Mucosa of rectum (tissue), 2 donors: Measurements from ENCODE around the gene MBP.
"Not testable (repeated sequence)": the region's sequence is repeated elsewhere in the genome, so short reads cannot be mapped to it uniquely, and the experiment has no call there.

ENCODE experiments used
- H3K27ac ChIP-seq, 2 donors: one replicate each; pipeline ENCODE4 v1.7.0; 2013; ENCODE audit warnings: inconsistent platforms in 2 of 2, low read depth in 2 of 2, low read length in 2 of 2
- H3K27me3 ChIP-seq, 2 donors: one replicate each; pipeline ENCODE4 v1.7.0; 2013; ENCODE audit warnings: low read length in 2 of 2; ENCODE audit not compliant: control insufficient read depth in 2 of 2, insufficient read depth in 2 of 2
- H3K36me3 ChIP-seq, 2 donors: one replicate each; pipeline ENCODE4 v1.7.0; 2013; ENCODE audit warnings: low read length in 2 of 2; ENCODE audit not compliant: control insufficient read depth in 2 of 2, insufficient read depth in 2 of 2
- H3K4me1 ChIP-seq, 2 donors: one replicate each; pipeline ENCODE4 v1.7.0; 2013; ENCODE audit warnings: low read length in 2 of 2, mild to moderate bottlenecking in 1 of 2; ENCODE audit not compliant: control insufficient read depth in 2 of 2, insufficient read depth in 2 of 2
- H3K4me3 ChIP-seq, 2 donors: one replicate each; pipeline ENCODE4 v1.7.0; 2013; ENCODE audit warnings: low read length in 2 of 2
- H3K9ac ChIP-seq, 2 donors: one replicate each; pipeline ENCODE4 v1.7.0; 2013; ENCODE audit warnings: low read length in 2 of 2, low read depth in 1 of 2, mild to moderate bottlenecking in 1 of 2
- H3K9me3 ChIP-seq, 2 donors: one replicate each; pipeline ENCODE4 v1.7.0; 2013; ENCODE audit warnings: low read length in 2 of 2; ENCODE audit not compliant: control insufficient read depth in 2 of 2
- donor health status: healthy.
- donor health status: Normal muscosa, but diverticular disease.

MBP gene

DNA sequence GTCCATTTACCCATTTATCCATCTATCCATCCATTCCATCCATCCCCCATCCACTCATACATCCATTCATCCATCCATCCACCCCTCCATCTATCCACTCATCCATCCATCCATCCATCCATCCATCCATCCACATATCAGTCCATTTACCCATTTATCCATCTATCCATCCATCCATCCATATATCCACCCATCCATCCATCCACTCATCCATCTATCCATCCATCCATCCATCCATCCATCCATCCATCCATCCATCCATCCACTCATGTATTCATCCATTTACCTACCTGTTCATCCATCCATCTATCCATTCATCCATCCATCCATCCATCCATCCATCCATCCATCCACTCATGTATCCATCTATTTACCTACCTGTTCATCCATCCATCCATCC is 113.9 kb downstream of the MBP start:
- not testable (repeated sequence) for H3K9me3 ChIP-seq, H3K4me3 ChIP-seq, H3K27ac ChIP-seq, H3K27me3 ChIP-seq, H3K4me1 ChIP-seq, H3K9ac ChIP-seq
- peaks cover 17 to 22% of the 10 kb centered on the region in 2 donors for H3K36me3 ChIP-seq

DNA sequence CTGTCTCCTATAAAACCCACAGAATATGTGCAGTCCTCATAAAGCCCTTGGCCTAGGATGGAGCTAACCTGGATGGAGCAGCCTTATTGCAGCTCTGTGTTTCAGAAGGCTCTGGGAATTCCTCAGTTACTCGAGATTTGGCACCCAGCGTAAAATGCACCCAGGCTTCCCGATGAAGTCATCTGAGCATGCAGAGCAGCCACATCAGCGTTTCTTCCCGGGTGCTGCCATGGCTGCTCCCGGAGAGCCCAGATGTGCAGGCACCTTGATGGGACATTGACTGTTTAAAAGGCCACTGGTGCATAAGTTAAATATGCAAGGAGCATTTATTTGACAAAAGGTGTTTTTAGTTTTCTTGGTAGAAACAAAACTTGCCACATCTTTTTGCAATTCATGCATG is 115.2 kb downstream of the MBP start:
- Histone ChIP-seq H3K9ac (no peak overlapping the region), H3K27me3 (no peaks in the 10 kb centered on the region), H3K4me3 (no peak overlapping the region), H3K4me1 (no peaks in the 10 kb centered on the region), H3K36me3 (peaks cover 22 to 27% of the 10 kb centered on the region in 2 donors), H3K27ac (no peak overlapping the region), H3K9me3 (no peaks in the 10 kb centered on the region)

DNA sequence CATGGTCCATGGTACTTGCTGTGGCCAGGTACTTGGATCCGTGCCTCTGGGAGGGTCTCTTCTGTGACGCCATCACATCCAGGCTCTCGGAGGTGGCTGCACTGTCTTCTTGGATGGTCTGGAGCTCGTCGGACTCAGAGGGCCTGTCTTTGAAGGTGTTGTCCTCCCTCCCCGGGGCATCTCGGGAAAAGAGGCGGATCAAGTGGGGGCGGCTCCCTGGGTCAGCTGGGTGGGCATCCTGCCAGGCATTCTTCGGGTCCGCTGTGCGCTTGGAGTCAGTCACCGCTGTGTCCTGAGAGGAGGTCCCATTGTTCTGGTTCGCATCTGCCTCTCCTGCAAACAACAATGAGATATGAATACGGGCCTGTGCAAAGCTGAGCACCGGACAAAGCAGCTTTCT is 115.6 kb downstream of the MBP start:
- Histone ChIP-seq H3K9ac (no peak overlapping the region), H3K4me1 (no peaks in the 10 kb centered on the region), H3K27ac (no peak overlapping the region), H3K36me3 (peaks cover 22 to 27% of the 10 kb centered on the region in 2 donors), H3K27me3 (no peaks in the 10 kb centered on the region), H3K4me3 (no peak overlapping the region), H3K9me3 (no peaks in the 10 kb centered on the region)

DNA sequence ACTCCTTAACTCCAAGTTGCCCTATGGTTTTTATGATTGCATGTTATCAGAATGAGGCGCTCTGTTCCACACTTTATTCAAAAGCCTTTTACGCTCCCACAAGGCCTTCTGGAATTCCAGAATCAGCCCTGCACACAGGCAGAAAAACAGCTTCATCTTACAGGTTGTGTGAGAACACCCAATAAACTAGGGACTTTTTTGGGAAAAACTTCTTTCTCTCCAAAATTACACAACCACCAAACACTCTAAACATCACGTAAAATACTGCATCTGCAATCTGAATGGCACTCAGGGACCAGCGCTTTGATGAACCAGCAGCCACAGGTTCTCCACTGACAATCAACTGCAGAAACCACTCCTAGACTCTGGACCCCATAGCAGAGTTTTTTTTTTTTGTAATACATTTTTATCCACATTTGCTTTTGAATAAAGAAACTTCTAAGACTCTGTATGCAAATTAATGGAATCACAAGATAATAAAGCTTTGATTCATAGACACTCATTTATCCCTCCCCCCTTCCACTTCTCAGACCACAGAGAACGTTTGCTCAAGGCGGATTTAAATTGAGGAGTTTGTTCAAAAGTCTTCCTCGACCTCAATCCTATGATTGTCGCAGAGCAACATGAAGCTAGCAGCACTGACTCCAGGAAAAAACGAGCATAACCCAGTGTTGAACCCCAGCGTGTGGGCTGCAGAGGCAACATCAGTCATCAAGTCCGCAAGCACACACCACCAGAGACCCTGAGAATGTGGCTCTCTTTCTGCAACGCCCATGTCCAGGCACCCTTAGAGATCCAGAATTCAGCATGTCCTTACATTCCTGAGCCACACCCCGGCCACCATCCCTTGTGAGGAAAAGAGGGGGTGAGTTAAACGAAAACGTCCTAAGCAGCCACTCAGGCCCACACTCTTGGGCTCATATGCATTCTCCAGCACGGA is 116.5 kb downstream of the MBP start:
- Histone ChIP-seq H3K9me3 (no peaks in the 10 kb centered on the region), H3K27ac (no peak overlapping the region), H3K4me1 (no peaks in the 10 kb centered on the region), H3K9ac (no peak overlapping the region), H3K36me3 (peaks cover 27% of the 10 kb centered on the region in 2 donors), H3K27me3 (no peaks in the 10 kb centered on the region), H3K4me3 (no peak overlapping the region)

DNA sequence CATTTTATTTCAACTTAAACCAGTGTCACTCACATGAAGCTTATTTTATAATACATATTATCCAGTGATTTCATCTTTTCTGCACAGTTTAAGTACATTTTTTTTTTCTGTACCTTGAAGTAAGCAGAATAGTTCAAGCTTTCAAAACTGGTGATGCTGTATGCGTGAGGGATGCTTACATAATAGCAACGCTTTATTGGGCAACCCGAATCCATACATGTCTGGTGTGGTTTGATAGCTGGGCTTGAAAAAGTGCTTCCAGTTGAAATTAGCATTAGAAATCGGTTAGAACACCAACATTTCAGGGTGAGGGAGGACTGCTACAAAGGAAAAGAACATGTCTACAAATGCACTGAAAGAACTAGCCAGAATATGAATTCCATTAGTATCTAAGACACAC is 117.4 kb downstream of the MBP start:
- no peak overlapping the region for H3K4me3 ChIP-seq
- H3K27me3 ChIP-seq = no peaks in the 10 kb centered on the region
- H3K27ac ChIP-seq = no peak overlapping the region
- no peaks in the 10 kb centered on the region for H3K4me1 ChIP-seq
- H3K9ac ChIP-seq = no peak overlapping the region
- no peaks in the 10 kb centered on the region for H3K9me3 ChIP-seq
- H3K36me3 ChIP-seq = peaks cover 28% of the 10 kb centered on the region in 2 donors

DNA sequence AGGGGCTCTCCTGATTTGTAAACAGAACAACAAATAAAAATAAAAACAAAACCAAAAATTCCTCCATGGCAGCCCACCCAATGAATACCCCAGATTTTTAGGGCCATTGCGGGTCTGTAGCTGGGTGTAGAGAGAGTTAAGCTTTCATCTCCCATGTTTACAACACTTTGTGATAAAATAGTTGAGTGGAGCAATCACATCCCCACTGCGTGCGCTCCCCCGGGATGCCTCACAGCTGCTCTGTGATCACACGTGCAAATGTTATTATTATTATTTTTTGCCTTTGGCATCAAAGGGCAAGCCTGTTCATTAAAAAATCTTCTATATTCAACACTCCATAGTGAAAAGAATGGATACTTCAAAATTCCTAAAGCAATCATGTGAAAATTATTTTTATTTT is 118.0 kb downstream of the MBP start:
- Histone ChIP-seq H3K27ac (no peak overlapping the region), H3K36me3 (peaks cover 31% of the 10 kb centered on the region in 2 donors), H3K27me3 (no peaks in the 10 kb centered on the region), H3K4me3 (no peak overlapping the region), H3K4me1 (no peaks in the 10 kb centered on the region), H3K9ac (no peak overlapping the region), H3K9me3 (no peaks in the 10 kb centered on the region)

DNA sequence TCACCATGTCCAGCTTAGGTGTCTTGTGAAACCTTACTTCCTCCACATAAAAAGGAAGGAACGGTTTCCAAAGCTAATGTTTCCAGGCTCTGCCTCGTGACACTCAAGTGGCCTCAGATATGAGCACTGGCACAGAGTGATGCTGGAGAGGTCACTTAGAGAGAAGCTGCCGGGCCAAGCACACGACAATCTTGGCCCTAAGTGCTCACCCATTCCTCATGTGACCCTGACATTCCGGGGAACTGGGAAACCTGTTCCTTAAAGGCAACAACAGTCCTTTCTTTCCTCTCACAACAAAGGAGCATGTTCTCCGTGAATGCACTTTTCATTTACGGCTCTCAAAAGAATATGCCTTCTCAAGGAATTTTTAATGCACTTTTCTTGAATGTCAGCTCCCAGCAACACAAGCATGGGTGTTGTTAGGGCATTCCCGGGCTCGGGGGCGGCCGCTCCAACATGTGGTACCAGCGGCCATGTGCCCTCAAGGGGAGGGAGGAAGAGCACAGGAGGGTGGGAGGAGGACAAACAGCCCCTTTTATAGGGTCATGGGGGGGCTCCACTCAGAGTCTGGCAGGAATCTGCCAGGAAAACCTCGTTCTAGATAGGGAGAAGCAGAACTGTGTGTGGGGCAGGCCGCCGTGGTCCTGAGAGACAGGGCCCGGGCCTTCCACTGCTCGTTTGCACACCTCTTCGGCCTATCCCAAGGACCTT is 118.6 kb downstream of the MBP start:
- Histone ChIP-seq H3K27me3 (no peaks in the 10 kb centered on the region), H3K27ac (peak overlapping the region; percentile 10 to 13), H3K9ac (no peak overlapping the region), H3K36me3 (peaks cover 31% of the 10 kb centered on the region in 2 donors), H3K9me3 (no peaks in the 10 kb centered on the region), H3K4me1 (no peaks in the 10 kb centered on the region), H3K4me3 (no peak overlapping the region)

DNA sequence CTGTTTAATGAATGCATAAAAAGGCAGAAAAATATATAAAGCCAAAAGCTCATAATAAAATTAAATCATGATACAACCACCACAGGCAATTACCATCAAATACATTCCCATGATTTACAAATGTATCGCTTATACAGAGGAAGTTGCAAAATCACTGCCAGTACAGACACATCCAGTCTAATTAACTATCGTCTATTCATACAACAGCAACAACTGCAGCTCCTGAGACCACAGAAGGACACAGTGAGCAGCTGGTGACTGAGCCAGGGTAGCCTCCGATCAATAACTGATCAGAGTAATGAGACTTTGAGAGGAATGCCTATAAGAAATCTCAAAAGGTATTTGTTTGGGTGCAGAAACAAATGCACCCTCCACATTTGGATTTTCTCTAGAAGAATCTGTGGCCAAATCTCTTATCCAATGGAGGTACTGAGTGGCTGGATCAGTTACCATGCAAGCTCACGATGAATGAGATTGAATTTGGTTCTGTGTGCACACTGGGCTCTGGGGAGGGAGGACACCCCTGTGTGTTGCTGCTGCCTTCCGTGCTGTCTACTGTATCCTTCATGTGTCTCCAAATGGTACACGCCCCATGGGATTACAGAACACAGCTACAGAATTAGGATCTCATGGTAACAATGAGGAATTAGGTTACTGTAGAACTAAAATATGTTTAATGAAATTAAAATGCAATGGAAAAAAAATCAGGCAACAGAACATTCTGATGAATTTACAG is 119.6 kb downstream of the MBP start:
- H3K4me3 ChIP-seq = no peak overlapping the region
- H3K36me3 ChIP-seq = peaks cover 31% of the 10 kb centered on the region in 2 donors
- H3K9me3 ChIP-seq = no peaks in the 10 kb centered on the region
- no peaks in the 10 kb centered on the region for H3K27me3 ChIP-seq
- H3K27ac ChIP-seq = no peak overlapping the region
- H3K4me1 ChIP-seq = no peaks in the 10 kb centered on the region
- H3K9ac ChIP-seq = no peak overlapping the region

DNA sequence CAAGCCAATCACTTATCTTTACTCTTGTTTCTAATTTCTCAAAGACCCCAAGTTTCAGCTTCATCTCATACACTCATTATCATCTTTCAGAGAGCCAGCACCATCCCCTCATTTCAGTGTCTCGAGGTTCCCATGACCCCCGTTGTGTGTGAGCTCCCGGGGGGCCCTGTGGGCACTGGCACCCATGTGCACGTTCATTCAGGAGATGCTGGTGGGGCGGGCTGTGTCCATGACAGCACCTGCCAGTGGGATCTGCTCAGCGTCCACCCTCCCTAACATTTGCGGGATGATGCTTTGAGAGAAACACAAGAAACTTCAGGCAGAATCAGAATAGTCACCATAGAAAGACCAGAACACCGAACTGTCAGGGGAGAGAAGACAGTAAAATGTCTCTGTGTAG is 120.5 kb downstream of the MBP start:
- Histone ChIP-seq H3K27ac (no peak overlapping the region), H3K9me3 (no peaks in the 10 kb centered on the region), H3K27me3 (no peaks in the 10 kb centered on the region), H3K36me3 (peaks cover 28 to 30% of the 10 kb centered on the region in 2 donors), H3K9ac (no peak overlapping the region), H3K4me1 (peaks cover 0 to 3% of the 10 kb centered on the region in 2 donors), H3K4me3 (no peak overlapping the region)

DNA sequence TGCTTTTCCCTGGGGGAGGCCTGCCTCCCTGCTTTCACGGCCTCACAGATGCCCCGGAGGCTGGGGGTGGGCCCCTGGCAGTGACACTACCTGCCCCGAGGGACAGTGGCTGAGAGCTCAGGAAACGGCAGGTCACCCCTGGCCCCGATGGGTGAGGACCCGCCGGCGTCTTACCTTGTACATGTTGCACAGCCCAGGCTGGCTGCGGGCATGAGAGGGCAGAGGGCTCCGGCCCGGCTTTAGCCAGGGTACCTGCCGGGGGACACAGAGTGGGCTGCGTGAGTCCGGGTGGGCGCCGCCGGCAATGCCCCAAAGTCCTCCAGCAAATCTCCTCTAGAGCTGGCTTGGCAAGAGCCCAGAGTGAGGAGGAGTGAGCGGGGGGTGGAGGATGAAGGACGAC is 122.9 kb downstream of the MBP start:
- H3K9me3 ChIP-seq = no peaks in the 10 kb centered on the region
- no peak overlapping the region for H3K27ac ChIP-seq
- H3K4me3 ChIP-seq = no peak overlapping the region
- peaks cover 14 to 15% of the 10 kb centered on the region in 2 donors for H3K36me3 ChIP-seq
- no peaks in the 10 kb centered on the region for H3K27me3 ChIP-seq
- peaks cover 0 to 3% of the 10 kb centered on the region in 2 donors for H3K4me1 ChIP-seq
- no peak overlapping the region for H3K9ac ChIP-seq
